ENCODE results near the gene ARPP21.

ARPP21 gene

DNA sequence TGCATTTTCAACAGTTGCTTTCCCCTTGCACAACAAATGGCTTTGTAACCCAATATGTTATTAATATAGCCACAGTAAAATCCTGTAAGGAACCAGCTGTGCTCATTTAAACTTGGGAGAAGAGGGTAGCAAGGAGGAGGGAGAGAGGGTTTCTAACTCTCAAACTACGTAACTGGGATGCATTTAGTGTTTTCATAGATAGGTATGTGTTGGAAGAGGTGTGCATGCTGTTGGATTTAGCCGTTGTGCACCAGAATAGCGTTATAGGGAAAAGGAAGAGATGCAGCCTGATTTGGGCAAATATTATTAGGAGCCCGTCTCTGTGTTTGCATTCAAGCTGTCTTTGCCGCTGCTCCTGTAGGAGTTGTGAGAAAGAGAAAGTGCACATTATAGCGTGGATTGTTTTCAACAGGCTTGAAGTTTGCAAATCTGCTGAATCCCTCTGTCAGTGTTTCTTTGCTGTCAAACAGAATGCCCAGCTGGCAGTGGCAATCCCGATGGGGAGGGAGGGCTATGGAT, 39.4 kb downstream of the ARPP21 start:
- no peak for DNase-seq

DNA sequence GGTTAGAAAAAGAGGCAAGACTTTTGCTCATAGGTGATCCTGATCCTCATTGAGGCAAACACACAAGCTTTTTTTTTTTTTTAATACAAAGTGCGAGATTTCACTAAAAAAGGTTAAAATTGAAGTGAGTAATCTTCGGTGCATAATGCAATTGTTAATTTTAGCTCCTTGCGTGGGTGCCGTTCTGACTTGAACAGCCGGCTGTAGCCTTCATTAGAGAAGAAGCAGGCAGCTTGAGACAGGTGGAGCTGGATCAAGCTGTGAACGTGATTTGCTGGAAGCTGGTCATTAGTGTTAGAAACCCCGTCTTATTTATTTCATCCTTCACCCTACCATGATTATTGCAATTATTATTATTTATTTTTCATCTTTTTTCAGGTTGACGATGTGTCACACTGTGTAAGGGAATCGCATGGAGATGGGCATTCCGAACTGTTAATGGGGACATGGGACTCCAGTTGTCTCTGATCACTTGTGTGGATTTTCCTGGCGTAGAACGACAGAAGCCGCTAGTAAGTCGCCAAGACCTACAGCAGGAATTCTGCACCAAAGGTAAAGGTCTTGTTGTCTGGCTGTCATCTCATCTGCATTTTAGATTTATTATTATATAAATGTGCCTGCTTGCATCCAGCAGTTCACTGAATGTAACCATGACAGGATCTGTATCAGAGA, 40.2 kb downstream of the ARPP21 start:
- no peak for DNase-seq

DNA sequence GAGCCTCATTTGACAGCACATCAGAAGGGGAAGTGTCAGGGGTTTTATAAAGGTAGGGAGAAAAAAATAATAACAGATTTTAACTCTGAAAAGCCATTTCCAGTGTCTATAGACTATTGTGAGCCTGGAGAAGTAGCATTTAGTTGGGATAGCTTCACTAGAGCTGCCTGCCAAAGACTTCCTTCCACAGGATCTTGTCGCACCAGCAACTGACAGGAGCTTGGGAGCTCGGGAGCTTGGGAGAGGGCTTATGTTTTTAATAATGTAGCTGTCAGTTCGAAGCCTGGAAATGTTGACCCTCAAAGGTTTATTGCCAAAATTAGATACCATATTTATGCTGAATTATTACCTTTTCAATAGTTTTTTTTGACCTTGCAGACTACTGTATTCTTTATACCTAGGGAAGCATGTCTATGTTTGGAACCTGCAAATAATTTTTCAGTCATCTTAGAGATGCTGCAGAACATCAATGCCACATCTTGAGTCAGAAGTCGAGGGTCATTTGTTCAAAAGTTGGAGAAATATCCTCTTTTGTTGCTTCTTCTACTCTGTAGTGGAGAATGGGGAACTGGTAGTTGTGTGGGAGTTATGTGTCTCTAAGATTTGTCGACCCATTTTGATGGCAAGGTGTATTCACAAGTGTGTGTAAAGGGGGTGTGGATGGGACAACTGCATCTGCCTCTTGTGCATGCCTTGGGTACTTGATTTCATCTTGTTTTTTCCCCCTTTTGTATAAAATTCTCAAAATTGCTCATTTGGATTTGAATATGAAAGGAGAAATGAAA, 41.7 kb downstream of the ARPP21 start:
- DNase-seq = no peak

DNA sequence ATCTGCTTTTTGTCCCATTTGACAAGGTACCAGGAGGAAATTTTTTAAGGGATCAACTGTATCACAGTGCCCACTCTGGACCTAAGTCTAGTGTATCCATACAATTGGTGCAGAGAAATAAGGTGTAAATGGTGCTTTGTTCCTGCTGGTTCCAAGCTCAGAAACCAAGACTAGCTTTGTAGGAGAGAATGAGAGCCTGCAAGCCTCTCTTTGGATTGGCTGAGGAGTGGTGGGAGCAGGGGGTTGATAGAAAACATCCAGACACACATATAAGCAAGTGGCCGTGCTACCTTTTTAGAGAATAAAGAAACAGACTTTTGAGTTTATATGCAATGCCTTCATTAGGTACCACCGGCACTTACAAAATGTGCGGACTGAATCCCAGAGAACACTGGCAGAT, 45.8 kb downstream of the ARPP21 start:
- no peak for DNase-seq

DNA sequence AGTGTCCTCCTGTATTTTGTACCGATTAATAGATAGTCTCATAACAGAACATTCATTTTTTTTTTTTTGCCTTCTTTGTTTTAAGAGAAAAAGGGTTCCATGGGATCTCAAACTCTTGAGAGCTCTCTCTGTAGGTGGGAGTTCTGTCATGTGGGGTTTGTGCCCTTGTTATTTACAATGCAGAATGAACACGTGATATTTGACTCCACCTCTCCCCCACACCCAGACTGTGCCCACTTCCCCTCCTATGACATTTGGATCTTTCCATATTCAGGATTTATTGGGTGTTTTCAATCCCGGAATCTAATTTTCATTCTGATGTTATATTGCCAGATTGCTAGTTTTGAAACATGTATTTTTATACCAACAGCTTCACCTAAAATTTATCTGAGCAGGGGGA, 49.5 kb downstream of the ARPP21 start:
- no peak for DNase-seq

DNA sequence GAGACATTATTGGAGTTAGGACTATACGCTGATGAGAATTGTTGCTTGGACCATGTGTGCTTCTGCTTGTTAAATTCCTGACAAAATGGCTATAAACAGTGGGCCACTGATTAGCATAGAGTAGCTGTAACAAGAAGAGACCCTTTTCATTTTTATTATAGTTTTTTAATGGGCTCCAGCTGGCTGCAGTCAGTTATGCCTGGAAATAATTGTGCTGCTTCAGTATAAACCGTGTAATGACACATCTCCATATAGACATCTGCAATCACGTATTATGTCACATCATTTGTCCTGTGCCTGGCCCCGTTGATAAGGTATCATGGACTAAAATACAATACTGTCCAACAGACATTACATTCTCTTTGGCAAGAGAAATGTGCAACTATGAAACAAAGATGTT, 50.9 kb downstream of the ARPP21 start:
- no peak for DNase-seq

DNA sequence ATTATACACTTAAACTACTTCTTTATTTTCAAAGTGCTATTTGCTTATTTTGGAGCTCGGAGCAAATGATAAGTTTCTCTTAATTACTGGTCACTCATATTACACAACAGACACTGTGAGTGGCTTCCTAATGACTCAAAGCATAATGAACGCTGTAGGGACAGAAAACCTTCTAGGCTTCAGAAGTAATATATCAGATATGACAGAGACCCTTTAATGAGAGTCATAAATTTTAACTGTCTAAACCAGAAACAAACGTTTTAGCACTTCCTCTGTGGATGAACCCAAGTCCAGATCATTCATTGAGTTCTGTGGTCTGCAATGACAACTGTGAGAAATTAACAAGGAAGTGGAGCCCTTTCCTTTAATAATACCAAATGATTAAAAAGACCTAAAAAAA, 66.6 kb downstream of the ARPP21 start:
- DNase-seq = no peak

DNA sequence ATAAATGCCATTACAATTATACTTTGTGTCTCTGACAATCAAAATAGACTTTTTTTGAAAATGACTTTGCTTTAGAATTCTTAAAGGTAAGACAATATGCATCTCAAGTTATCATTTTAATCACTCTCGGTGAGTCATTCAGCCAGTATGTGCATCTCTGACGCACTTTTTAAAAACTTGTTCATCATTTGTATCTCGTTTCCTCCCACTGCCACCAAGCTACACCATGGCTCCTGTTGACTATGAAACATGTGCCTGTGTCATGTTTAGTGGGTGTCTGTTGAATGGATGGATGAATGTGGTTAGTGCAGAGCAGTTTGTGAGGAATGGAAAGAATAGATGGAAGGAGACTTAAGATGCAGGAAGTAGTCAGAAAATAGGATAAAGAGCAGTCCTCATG, 68.6 kb downstream of the ARPP21 start:
- no peak for DNase-seq

DNA sequence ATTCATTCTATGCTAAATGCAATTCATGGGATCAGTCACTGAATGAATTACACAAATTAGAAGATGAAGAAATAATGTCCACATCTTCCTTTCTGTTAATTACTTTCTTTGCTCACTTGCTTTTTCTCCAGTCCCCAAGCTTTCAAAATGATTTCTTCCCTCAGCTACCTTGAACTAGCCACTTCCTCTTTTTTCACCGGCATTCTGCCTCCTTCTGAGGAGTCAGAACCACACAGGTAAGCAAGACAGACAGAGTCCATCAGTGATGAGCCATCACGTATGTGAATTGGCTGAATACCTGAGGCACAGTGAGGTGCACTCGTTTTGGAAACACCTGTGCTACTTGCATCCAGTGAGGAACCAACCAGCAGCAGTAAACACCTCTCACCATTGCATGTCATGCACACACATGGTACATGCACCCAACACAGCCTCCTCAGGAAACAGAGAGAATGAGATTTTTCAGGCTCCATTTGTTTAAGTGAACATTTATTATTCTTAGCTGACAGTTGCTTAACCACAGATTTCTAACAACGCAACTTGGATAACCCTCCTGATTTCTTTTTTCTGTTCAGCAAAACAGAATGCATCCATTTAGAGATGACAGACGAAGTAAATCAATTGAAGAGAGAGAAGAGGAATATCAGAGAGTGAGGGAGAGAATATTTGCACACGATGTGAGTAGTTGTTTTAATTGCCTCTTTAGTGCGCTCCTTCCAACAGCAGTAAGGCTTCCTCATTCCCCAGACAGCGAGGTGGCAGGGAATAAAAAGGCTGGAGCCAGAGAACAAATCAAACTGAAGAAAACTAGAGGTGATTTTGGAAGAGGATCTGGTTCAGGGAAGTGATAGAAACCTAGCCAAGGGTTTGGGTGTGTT, 69.3 kb downstream of the ARPP21 start:
- no peak for DNase-seq

DNA sequence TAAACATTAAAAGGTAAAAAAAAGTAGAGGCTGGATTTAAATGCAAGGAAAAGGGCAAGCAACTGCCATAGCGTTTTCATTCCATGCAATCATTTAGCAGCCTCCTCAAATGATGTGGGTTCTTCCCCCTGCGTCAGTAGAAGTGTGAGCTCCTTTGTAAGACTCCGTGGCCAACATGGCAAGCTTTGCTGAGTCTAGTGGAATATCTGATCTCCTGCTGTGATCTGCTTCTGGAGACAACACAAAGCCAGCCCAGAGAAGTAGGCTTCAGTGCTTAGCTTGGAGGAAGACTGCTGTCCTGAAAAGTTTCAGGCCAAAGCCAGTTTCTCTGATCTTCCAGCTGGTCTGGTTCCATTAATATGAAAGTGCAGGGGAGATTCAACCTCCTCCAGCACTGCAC, 70.4 kb downstream of the ARPP21 start:
- DNase-seq = no peak

DNA sequence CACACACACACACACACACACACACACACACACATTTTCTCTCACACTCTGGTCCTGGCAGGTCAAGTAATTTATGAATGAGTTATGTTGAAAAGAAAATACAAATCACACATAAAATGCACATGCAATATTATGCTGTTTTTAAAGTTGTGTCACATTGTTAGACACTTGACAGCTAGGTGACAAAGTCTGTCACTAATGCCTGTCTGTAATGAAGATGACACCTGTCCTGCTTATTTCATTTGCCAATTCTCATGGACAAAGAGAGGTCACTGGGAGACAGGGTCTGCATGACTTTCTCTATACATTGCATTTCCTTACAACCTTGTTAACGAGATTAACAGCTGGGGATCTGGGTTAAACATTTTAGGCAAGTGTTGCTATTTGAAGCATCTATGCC, 71.2 kb downstream of the ARPP21 start:
- DNase-seq = no peak

DNA sequence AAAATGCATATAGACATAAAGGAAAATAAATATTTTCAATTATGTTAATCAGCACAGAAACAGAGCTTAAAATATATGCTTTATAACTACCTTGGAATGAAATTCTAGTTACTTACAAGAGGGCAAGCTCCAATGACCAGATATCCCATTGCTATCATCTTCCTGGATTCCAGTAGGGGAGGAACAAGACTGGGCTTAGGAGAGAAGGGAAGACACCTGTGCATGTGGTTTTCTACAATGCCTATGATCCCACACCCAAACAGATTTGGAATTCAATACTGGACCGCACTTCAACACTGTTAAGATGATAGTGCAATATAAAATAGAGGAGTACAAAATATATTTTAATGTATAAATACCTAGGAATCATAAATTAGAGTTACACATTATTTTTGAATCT, 79.6 kb downstream of the ARPP21 start:
- DNase-seq = no peak

DNA sequence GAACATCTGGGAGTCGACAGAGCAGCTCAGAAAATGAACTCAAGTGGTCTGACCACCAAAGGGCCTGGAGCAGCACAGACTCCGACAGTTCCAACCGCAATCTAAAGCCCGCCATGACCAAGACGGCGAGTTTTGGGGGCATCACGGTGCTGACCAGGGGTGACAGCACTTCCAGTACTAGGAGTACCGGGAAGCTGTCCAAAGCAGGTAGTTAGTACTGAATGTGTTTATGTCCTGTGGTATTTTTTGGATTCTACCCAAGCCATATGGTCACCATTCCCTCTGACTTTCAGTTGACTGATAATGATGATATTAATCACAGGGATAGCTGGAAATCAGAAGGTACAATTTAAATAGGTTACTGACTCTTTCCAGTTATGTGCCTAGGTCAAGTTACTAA, 82.3 kb downstream of the ARPP21 start:
- no peak for DNase-seq

DNA sequence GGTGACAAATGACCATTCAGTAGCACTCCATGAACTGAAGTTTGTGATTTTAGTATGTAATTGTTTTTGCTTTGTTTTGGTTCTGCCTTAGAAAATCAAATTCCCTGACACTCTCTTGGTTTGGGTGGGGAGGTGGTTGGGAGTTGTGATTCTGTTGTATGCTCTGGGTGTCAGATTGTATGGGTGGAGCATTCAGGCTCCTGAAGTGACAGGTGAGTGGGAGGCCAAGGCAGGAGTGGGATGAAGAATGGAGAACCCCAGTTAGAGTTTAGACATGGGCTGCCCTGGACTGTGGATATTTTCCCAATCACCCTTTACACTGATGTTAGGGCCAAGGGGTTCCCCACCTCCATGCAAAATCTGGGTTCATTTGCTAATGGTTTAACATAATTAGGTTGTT, 83.6 kb downstream of the ARPP21 start:
- no peak for DNase-seq

DNA sequence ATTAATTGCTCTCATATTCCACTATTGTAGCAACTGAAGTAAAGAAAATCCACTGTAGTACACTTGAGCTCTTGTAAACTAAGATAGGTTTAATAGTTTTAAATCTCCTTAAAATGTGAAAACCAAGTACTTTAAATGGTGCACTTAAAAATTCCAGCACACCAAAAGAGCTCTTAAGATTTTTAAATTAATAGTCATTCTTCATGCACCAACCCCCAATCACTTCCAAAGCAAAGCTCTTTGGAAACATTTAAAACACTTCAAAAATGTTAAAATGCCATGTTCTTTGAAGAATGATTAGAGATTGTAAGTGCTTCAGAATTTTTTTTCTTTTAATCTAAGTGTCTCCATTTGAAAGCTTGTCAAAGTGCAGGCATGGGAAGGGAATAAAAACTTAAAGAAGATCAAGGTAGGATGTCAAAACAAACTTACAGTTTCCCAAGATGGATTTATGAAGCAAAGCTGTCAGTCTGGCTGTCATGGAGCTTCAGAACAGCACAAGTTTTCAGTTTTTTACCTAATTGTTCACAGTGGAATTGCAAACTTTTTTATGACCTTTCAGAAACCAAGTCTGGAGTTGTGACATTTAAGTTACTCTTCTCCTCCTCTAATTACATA, 84.3 kb downstream of the ARPP21 start:
- DNase-seq = no peak

DNA sequence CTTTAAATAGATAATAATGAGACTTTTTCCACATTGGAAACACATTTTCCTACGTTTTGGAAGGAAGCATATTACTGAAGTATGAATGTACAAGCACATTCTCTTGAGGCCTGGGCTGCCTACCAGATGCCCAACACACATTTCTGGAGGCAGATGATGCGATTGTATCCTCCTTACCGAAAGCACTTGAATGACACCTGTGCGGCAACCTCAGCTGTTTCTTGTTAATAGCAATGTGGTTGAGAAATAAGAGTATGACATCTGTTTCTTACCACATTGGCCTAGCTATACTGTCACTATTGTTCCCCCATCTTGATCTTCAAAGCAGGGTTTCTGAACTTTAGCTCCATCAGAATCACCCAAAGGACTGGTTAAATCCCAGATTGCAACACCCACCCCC, 84.8 kb downstream of the ARPP21 start:
- DNase-seq = no peak

DNA sequence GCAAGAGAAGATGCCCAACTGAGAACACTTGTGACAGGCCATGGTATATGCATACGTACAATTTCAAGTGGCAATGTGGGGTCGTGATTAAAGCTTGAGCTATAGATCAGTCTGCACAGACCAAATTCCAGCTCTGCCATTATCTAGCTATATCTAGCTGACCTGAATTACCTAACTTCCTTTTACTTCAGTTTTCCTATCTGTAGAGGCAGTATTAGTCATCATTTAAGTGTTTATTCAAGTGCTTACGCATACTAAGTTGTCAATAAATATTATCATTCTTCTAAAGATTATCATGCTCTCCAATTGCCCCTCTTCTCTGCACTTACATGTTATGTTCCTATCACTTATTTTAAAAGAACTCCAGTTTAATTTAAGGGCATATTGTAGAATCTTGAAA, 87.9 kb downstream of the ARPP21 start:
- DNase-seq = no peak

DNA sequence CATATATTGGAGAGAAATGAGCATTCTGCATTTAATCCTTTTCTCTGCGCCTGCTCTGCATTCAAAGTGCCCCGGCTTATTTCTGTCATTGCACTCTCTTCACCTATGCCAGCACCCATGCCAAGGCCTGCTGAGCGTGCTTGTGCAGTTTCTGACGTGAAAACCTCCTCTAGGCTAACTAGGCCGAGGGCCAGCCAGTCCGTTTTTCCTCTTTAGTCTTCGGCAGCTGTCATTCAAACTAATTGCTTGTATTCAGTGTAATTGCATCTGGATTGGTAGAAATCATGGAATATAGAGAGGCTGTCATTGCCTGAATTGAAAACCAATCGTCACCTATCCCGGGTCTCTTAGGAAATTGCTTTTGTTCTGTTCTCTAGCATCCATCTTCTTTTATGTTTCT, 94.0 kb downstream of the ARPP21 start:
- DNase-seq = no peak

DNA sequence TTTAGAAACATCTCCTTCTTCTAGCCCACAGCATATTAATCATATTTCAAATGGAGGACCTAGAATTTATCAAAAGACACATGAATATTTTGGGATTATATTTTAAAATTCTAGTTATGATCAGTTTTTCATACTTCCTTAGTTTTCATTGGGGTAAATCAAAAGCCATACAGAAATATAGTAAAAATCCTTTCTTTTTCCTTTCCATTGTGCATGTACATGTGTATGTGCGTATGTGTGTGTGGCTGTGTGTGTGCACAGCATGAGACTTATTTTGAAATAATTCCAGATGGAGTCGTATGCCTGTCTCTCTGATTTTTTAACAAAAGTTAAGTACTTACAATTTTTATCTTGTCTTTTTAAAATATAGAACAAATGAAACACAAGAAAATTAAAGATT, 94.5 kb downstream of the ARPP21 start:
- DNase-seq = no peak

DNA sequence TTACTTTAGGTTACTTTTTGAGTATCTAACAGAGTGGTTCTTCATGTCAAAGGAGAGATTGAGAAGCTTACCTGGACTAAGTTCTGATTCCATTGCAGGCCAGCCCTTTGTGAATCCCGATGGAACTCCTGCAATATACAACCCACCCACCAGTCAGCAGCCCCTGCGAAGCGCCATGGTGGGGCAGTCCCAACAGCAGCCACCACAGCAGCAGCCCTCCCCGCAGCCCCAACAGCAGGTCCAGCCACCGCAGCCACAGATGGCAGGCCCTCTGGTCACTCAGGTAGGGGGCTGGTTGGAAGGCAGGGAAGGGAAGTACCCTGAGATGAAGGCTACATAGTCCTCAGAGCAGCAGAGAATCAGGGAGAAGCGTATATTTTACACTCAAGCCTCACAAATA, 97.8 kb downstream of the ARPP21 start:
- no peak for DNase-seq

DNA sequence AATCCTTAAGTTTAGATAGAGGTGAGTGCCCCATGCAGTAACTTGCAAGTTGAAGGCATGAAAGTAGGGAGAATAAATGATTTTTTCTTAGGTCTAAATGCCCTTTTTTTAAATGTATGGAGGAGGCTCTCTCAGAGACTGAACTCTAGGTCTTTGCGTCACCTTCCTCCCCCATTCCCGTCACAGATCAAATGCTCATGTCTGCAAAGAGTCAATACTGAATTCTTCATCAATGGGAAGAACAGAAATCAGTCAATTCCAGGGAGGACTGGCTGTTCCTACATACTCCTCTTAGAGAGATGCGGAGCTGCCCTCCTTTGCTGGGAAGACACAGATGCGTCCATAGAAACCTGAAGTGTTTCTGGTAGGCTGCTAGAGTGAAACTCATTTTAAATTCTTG, 98.2 kb downstream of the ARPP21 start:
- no peak for DNase-seq

DNA sequence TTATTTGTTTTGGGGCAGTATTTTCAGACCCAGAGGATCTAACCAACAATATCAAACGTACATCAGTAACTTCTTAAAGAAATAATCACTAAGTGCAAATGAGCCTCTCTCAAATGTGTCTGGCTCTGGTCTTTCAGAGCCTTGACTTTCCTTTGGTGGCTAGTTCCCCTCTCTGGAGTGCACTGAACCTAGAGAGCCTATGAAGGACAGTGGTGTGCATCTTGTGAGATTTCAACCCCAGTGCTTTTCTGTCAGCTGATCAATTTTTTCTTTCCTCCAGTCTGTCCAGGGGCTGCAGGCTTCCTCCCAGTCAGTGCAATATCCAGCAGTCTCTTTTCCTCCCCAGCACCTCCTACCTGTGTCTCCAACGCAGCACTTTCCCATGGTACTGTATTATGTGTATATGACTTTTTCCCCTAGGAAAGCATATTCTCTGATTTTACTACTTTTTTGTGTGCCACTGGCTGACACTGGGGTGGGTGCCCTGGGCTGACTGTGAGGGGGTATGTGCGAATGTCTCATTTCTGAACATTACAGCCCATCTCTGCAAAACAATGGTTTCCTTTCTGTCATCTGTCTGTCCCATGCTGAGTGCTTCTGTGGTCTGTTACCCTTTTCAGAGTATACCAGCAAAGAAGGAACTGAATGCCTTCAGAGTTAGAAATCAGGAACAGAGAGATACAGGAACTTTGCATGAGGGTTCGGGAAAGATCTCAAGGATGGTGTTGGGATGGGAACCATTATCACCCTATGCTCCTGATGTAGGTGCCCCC, 98.8 kb downstream of the ARPP21 start:
- no peak for DNase-seq
